Uterus (tissue), 4 donors: Measurements from ENCODE around the gene SIRPG. TPM values are rescaled to one million over a fixed set of nuclear protein-coding genes. Genes with fewer than 3 reads are reported as not detected.

Experiments
- DNase-seq, 2 donors: peaks; one replicate each; pipeline ENCODE4 v3.0.0-alpha.2; 2019 to 2020
- H3K27ac ChIP-seq, 2 donors: fragments of 200-600 bp; sonication (generic); 1 replicate in 1 of 2; 2 replicates in 1 of 2; pipeline ENCODE4 v1.5.1; 2016 to 2018
- H3K27me3 ChIP-seq, 2 donors: fragments of 200-600 bp; sonication (generic); one replicate each; pipeline ENCODE4 v1.5.1; 2018 to 2019; ENCODE audit warnings: control low read depth in 1 of 2
- H3K36me3 ChIP-seq, 2 donors: fragments of 200-600 bp; sonication (generic); one replicate each; pipeline ENCODE4 v1.5.1; 2019; ENCODE audit warnings: control low read depth in 1 of 2
- H3K4me1 ChIP-seq, 2 donors: fragments of 200-600 bp; sonication (generic); one replicate each; pipeline ENCODE4 v1.5.1; 2018 to 2019; ENCODE audit warnings: control low read depth in 1 of 2
- H3K4me3 ChIP-seq, 2 donors: fragments of 200-600 bp; sonication (generic); 1 replicate in 1 of 2; 2 replicates in 1 of 2; pipeline ENCODE4 v1.5.1; 2018 to 2019; ENCODE audit warnings: mild to moderate bottlenecking in 1 of 2
- H3K9me3 ChIP-seq, 2 donors: fragments of 200-600 bp; sonication (generic); one replicate each; pipeline ENCODE4 v1.5.1; 2019; ENCODE audit warnings: control low read depth in 1 of 2
- POLR2A ChIP-seq, 2 donors: fragments of 450-650 bp; IDR thresholded peaks; one replicate each; pipeline ENCODE4 v1.6.1; 2016; ENCODE audit warnings: antibody characterized with exemption in 2 of 2, mild to moderate bottlenecking in 1 of 2, moderate library complexity in 1 of 2
- intact Hi-C: fragments of 100-400 bp; cut with DNase I; formaldehyde crosslinking; loops from one replicate; pipeline ENCODE4 v1.15.1; 2023; ENCODE audit warnings: low total_unique reads
- total RNA-seq, 4 donors: library from RNA; depleted of rRNA in 3 of 4; stranded (reverse); fragments of >200 nt in 3 of 4; gene quantifications; one replicate each; pipeline versions ENCODE4 v1.1.0 to v1.2.4, GENCODE V29; 2014 to 2023
- TF ChIP-seq, protein P1 (sequence below), 4 experiments: fragments of 200-600 bp in 2 of 4; fragments of 450-650 bp in 2 of 4; sonication (generic) in 2 of 4; IDR thresholded peaks; one replicate each; pipeline ENCODE4 v1.5.1; 2016 to 2019; ENCODE audit warnings: antibody characterized with exemption in 4 of 4, mild to moderate bottlenecking in 2 of 4, moderate library complexity in 1 of 4
- donor health status: DM: yes; HTN: yes; CAD: no.

SIRPG gene
- total RNA-seq, 4 donors from 2014 or later: 0.28 TPM; not detected in 3

DNA sequence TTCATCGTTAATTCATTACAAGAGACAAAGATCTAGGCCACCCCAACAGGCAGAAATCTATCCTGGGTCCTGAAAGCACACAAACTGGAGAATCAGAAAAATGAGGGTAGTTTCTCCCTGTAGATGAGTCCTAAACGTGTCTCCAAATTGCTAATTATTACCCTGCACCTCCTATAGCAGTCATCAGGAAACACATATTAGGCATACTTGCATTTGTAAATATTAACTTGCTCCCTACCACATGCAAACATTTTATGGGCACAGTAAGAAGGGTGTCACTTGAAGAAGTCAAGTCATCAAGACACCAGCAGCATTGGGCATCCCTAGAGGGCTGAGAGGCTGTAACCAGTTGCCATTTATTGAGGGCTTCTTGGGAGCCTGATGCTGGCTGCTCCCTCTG lies 19.8 kb downstream of the SIRPG start:
- Histone ChIP-seq H3K27me3 (no peaks in the 10 kb centered on the region), H3K27ac (no peak overlapping the region), H3K4me1 (no peaks in the 10 kb centered on the region), H3K36me3 (no peaks in the 10 kb centered on the region), H3K4me3 (no peak overlapping the region), H3K9me3 (no peaks in the 10 kb centered on the region)
- DNase-seq: no peak
- intact Hi-C loops: no loop called here
- no peak for TF ChIP-seq POLR2A (IDR thresholded peaks at IDR 0.05)
- TF ChIP-seq, protein P1, sequence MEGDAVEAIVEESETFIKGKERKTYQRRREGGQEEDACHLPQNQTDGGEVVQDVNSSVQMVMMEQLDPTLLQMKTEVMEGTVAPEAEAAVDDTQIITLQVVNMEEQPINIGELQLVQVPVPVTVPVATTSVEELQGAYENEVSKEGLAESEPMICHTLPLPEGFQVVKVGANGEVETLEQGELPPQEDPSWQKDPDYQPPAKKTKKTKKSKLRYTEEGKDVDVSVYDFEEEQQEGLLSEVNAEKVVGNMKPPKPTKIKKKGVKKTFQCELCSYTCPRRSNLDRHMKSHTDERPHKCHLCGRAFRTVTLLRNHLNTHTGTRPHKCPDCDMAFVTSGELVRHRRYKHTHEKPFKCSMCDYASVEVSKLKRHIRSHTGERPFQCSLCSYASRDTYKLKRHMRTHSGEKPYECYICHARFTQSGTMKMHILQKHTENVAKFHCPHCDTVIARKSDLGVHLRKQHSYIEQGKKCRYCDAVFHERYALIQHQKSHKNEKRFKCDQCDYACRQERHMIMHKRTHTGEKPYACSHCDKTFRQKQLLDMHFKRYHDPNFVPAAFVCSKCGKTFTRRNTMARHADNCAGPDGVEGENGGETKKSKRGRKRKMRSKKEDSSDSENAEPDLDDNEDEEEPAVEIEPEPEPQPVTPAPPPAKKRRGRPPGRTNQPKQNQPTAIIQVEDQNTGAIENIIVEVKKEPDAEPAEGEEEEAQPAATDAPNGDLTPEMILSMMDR (IDR thresholded peaks at IDR 0.05): no peak

DNA sequence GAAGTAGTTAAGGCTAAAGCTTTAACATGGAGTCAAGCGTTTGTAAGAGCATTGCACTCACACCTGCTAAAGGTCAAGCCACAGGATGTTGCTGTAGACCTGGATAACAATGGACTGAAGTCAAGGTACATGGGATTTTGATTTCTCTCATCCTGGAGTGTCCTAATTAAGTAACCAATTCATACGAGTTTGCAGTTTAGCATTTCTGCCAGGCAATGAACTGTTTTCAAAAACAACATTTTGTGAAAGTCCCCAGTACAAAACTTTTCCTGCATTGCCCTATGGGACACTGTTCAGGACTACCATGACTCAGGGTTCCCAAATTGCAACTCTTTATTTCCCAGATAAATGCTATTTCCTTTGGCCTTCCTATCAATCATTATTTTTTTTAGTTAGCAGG lies 20.4 kb downstream of the SIRPG start:
- Histone ChIP-seq H3K27me3 (no peaks in the 10 kb centered on the region), H3K36me3 (no peaks in the 10 kb centered on the region), H3K27ac (no peak overlapping the region), H3K4me3 (no peak overlapping the region), H3K4me1 (no peaks in the 10 kb centered on the region), H3K9me3 (no peaks in the 10 kb centered on the region)
- no peak for DNase-seq
- TF ChIP-seq, protein P1 (IDR thresholded peaks at IDR 0.05): no peak
- TF ChIP-seq POLR2A (IDR thresholded peaks at IDR 0.05): no peak
- intact Hi-C loops: no loop called here

DNA sequence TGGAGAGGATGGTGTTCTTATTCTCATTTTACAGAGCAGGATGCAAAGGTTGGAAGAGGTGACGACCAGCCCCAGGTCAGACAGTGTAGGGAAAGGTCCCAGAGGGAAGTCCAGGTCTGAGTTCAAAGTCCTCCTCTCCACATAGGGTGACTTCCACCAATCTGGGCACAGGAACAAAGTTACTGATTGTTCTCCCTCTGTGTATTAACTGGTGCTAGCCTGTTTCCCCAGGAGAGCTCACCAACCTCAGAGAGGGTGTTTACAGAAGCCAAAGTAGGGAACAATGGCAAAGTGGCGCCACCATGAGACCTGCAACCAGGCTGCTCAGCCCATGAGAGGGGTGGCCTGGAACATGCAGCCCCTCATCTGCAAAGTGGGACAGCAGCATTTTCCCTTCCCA lies 21.0 kb downstream of the SIRPG start:
- intact Hi-C loops: no loop called here
- H3K9me3 ChIP-seq: no peaks in the 10 kb centered on the region

DNA sequence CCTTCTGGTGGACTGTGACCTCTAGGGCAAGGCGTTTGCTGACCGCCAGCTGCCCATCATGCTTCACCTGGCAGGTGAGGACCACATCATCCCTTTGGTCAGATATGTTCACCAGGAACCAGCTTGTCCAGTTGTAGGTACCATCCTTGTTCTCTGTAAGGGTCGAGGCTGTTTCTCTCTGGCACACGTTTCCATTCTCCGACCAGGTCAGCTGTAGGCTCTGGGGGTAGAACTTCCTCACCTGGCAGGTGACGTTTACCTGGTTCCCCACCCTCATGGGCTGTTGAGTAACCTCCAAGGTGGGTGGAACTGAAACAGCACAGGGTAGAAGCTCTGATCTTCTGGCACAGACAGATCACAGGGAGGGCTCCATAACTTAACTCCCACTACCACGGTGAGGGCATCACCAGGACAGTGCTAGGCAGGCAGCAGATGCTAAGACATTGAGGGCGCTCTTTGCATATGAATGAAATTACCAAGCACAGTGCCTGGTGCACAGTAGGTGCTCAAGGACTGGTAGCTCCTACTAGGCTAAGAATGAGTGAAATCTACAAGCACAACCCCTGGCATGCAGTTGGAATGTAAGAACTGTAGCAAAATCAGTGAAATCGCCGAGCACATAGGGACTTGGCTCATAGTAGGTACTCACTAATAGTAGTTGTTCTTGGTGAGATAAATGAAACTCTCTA lies 22.1 kb downstream of the SIRPG start:
- DNase-seq: no peak
- TF ChIP-seq POLR2A (IDR thresholded peaks at IDR 0.05): no peak
- TF ChIP-seq, protein P1 (IDR thresholded peaks at IDR 0.05): no peak
- intact Hi-C loops: no loop called here

More for the DNA sequence above, 21.0 kb downstream of the SIRPG start:
- TF ChIP-seq, protein P1 (IDR thresholded peaks at IDR 0.05): no peak
- no peak for TF ChIP-seq POLR2A (IDR thresholded peaks at IDR 0.05)
- Histone ChIP-seq H3K36me3 (no peaks in the 10 kb centered on the region), H3K4me3 (no peak overlapping the region), H3K4me1 (no peaks in the 10 kb centered on the region), H3K27me3 (no peaks in the 10 kb centered on the region), H3K27ac (no peak overlapping the region)
- no peak for DNase-seq

DNA sequence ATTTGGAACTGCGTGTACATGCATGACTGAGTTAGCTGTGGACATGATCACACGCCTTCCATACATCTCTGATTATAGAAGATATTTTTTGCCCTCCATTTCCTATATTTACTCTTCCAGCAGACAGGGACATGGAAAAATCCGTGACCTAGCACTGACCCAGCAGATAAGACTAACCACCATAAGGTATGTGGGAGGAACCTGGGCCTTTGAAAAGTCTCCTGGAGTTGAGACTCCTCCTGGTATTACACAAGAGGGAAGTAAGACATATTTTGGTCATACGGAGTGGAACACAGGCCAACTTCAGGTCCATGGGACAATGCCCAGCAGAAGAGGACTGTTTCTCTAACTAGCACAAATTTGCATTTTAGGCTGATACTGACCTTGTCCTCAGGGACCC lies 24.0 kb downstream of the SIRPG start:
- H3K9me3 ChIP-seq: no peaks in the 10 kb centered on the region
- no peaks in the 10 kb centered on the region for H3K4me1 ChIP-seq
- H3K4me3 ChIP-seq: no peak overlapping the region
- intact Hi-C loops: no loop called here
- no peaks in the 10 kb centered on the region for H3K36me3 ChIP-seq
- DNase-seq: no peak
- no peaks in the 10 kb centered on the region for H3K27me3 ChIP-seq
- no peak overlapping the region for H3K27ac ChIP-seq
- TF ChIP-seq POLR2A (IDR thresholded peaks at IDR 0.05): no peak
- TF ChIP-seq, protein P1 (IDR thresholded peaks at IDR 0.05): no peak

More for the DNA sequence above, 22.1 kb downstream of the SIRPG start:
- Histone ChIP-seq H3K4me3 (no peak overlapping the region), H3K9me3 (no peaks in the 10 kb centered on the region), H3K27ac (no peak overlapping the region), H3K36me3 (no peaks in the 10 kb centered on the region), H3K27me3 (no peaks in the 10 kb centered on the region), H3K4me1 (no peaks in the 10 kb centered on the region)
